ENCODE measurements around the gene CLNS1A.

DNA sequence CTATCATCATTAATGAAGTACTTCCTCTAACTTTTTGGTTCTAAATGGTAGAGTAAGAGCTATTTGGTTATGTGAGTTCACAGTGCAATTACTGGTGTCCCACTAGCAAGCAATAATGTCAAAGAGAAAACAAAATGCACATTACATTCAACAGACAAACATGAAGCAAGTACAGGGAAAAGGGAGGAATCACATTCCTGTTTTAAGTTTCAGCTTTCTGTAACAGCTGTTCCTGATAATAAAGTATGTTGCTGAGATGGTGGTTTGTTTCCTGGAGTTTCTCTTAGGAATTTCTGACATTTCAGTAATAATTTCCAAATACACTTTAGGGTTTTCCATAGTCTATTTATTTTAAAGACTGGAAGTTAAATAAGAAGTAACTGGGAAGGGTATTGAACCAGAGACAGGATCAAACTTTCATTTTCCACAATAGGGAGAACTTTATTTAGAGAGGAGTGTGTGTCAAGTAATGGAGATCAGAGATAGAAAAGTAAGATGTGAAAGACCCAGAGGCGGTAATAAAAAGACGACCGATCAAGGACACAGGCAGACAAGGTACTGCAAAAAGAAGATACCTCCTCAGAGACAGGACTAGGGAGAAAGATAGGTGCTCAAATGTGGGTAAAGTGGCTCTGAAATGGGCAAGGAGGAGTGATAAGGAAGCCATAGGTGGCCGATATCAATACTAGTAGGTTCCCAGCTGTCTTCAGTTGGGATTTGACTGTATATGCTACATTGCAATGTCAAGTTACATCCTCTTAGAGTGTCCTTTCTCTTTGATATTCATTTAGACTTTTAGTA lies 20.8 kb upstream of the CLNS1A start:
- TF ChIP-seq, protein P1, sequence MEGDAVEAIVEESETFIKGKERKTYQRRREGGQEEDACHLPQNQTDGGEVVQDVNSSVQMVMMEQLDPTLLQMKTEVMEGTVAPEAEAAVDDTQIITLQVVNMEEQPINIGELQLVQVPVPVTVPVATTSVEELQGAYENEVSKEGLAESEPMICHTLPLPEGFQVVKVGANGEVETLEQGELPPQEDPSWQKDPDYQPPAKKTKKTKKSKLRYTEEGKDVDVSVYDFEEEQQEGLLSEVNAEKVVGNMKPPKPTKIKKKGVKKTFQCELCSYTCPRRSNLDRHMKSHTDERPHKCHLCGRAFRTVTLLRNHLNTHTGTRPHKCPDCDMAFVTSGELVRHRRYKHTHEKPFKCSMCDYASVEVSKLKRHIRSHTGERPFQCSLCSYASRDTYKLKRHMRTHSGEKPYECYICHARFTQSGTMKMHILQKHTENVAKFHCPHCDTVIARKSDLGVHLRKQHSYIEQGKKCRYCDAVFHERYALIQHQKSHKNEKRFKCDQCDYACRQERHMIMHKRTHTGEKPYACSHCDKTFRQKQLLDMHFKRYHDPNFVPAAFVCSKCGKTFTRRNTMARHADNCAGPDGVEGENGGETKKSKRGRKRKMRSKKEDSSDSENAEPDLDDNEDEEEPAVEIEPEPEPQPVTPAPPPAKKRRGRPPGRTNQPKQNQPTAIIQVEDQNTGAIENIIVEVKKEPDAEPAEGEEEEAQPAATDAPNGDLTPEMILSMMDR (IDR thresholded peaks at IDR 0.05; ENCODE audit: poor library complexity, severe bottlenecking), result no peak
- no peak for TF ChIP-seq EP300 (conservative IDR thresholded peaks at IDR 0.05; ENCODE audit: poor library complexity, severe bottlenecking)

Measured in neural cell (in vitro differentiated cells).